GM21526 (cell line): ENCODE data around the gene KRT20.
"Not testable (repeated sequence)": the region's sequence is repeated elsewhere in the genome, so short reads cannot be mapped to it uniquely, and the experiment has no call there.

Source experiments
- ATAC-seq: cut with Tn5 transposase; IDR thresholded peaks from one replicate; pipeline ENCODE4 v1.9.1; 2021; ENCODE audit warnings: moderate library complexity; ENCODE audit not compliant: unreplicated experiment, low FRiP score

KRT20 gene

GRCh38 chr17:40901981-40902474 lies 17.0 kb upstream of the KRT20 start:
- no peak for ATAC-seq

- ATAC-seq = no peak
Measured at GRCh38 chr17:40900809-40901356, 15.8 kb upstream of the KRT20 start.

- no peak for ATAC-seq
Measured at GRCh38 chr17:40896916-40897455, 11.9 kb upstream of the KRT20 start.

GRCh38 chr17:40895106-40895730 lies 10.2 kb upstream of the KRT20 start:
- ATAC-seq = no peak

GRCh38 chr17:40888196-40888720 lies 3.2 kb upstream of the KRT20 start:
- ATAC-seq = no peak

- no peak for ATAC-seq
Measured at GRCh38 chr17:40886090-40886489, 1.0 kb upstream of the KRT20 start.

- ATAC-seq = no peak
Measured at GRCh38 chr17:40883626-40884334, 1.3 kb downstream of the KRT20 start.

- ATAC-seq = no peak
Measured at GRCh38 chr17:40883031-40883430, 2.0 kb downstream of the KRT20 start.

GRCh38 chr17:40879026-40879425 lies 6.0 kb downstream of the KRT20 start:
- no peak for ATAC-seq

- ATAC-seq = no peak
Measured at GRCh38 chr17:40878044-40878443, 7.0 kb downstream of the KRT20 start.

- no peak for ATAC-seq
Measured at GRCh38 chr17:40873801-40874200, 11.2 kb downstream of the KRT20 start.

GRCh38 chr17:40873255-40873654 lies 11.8 kb downstream of the KRT20 start:
- ATAC-seq = no peak

GRCh38 chr17:40872416-40872815 lies 12.6 kb downstream of the KRT20 start:
- no peak for ATAC-seq

GRCh38 chr17:40871316-40871715 lies 13.7 kb downstream of the KRT20 start:
- no peak for ATAC-seq

- no peak for ATAC-seq
Measured at GRCh38 chr17:40870136-40870535, 14.9 kb downstream of the KRT20 start.

- ATAC-seq = no peak
Measured at GRCh38 chr17:40866838-40867237, 18.2 kb downstream of the KRT20 start, which contains the start of gene KRT12. TSS of gene KRT12 (minus strand) at chr17:40867223. CDS start at chr17:40867186, 37 bp downstream.

GRCh38 chr17:40864661-40865390 lies 20.2 kb downstream of the KRT20 start:
- no peak for ATAC-seq

- no peak for ATAC-seq
Measured at GRCh38 chr17:40862985-40863733, 21.9 kb downstream of the KRT20 start.

GRCh38 chr17:40859536-40859935 lies 25.5 kb downstream of the KRT20 start:
- no peak for ATAC-seq

GRCh38 chr17:40858667-40859066 lies 26.4 kb downstream of the KRT20 start:
- ATAC-seq = not testable (repeated sequence)
